GM19193 (cell line): ENCODE data around the gene ATP5PO.

Experiments used
- POLR2A ChIP-seq: IDR thresholded peaks from 4 replicates; pipeline ENCODE4 v1.6.1; 2011; ENCODE audit not compliant: insufficient read depth, insufficient read length; ENCODE audit errors: extremely low read depth

ATP5PO gene

DNA sequence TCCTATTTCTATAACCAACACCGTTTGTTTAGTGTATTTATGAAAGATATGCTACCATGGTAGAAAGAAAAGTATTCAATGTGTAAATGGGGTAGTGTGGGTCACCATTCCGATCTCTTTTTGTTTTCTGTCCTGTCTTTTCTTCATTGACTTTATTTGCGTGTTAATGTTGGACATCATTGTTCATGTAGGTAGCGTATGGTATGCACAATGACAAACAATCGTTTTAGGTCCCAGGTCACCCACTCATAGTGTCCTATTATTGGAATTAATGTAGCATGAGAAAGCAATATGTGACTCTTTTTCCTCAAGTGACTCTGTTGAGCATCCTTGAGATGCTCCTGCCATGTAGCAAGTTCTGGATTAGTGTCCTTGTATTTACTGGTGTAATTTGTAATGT, 25.4 kb downstream of the ATP5PO start:
- no peak for TF ChIP-seq POLR2A

DNA sequence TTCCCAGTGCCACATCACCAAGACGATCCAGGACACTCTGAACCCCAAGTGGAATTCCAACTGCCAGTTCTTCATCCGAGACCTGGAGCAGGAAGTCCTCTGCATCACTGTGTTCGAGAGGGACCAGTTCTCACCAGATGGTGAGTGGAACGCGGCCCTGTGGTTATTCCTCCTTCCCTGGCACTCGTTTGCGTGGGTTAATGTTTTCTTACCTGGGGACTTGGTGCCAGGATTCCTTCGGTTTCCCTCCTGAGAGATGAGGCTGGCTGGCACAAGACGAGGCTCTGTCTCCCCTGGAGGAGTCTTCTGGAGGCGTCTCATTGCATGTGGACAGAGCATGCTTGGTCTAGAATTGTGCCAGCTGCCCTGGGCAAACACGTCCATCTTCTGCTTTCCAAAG, 29.3 kb downstream of the ATP5PO start:
- no peak for TF ChIP-seq POLR2A

DNA sequence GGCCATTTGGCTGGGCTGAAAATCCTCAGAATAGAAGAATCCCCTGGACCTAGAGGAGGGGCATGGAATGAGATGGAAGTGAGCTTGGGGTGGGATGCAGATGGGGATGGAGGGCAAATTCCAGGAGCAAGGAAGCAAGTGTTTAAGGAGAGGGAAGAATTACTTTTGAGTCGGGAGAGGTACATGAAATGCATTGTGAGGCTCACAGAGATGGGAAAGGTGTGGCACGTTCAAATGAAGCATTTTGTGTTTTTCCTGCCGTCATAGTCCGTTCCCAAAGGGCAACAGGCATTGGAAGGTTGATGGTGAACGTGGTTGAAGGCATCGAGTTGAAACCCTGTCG, 30.5 kb downstream of the ATP5PO start:
- no peak for TF ChIP-seq POLR2A

DNA sequence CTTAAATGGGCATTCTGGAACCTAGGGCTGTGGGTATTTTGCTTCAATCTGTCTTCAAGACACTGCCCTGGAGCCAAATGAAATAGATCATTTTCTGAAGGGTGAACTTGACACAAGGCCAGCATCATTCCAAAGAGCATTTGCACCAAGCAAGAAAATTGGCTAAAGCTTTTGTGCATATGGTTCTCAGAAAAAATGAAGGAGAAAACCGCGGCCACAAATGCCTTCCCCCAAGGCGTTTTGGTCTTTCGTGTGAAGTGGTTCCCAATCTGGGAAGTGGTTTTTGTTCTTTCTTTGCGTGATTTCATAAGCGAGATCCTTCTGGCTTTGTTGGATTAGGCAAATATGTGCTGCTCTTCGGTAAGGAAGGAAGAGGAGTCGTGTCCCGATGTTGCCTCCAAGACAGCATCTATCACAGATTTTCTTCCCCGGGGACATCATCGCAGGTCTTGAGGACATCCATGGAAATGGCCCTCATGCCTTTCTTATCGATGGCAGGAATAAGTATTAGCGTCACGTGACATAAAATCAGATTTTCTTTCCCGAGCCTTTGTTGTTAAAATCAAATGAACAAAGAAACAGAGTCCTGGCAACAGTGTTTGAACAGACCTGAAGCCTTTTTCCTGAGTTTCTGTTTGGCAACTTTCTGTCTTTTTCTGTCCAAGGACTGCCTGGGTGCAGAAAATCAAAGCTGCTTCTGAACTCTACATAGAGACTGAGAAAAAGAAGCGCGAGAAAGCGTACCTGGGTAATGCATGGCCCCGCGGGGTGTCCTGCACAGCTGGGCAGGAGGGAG, 31.0 kb downstream of the ATP5PO start:
- no peak for TF ChIP-seq POLR2A

DNA sequence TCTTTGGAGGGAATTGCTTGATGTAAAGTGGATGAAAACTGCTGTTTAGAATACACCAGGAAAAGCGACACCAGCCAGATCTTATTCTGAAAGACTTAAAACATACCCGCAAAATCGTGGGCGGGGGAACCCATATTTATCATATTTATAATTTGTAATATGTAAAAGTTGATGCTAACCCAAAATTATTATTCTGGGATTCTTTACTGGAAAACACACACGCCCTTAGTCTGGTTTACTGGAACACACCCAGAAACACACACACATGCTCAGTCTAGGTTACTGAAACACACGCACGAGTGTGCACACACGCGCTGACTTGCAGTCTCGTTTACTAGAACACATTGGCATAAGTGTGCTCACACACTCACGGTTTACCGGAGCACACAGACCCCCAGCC, 32.5 kb downstream of the ATP5PO start:
- TF ChIP-seq POLR2A, result no peak

DNA sequence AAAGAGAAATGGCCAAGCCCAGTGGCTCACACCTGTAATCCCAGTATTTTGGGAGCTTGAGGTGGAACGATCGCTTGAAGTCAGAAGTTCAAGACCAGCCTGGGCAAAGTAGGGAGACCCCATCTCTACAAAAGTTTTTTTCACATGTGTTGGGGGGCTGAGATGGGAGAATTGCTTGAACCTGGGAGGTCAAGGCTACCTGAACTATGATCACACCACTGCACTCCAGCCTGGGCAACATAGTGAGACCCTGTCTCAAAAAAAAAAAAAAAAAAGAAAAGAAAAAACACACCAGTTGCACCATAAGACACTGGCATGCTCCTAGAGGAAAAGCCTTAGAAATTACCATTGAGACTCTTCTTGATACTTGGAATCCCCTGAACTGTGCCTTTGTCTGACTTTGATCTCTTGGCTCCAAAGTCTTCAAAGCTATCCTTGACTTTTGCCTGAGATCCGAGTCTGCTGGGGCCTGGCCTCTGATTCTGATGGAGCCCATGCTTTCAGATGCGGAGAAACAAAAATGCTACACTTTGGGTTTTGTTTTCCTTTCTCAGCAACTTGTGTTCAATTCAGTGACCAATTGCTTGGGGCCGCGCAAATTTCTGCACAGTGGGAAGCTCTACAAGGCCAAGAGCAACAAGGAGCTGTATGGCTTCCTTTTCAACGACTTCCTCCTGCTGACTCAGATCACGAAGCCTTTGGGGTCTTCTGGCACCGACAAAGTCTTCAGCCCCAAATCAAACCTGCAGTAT, 33.7 kb downstream of the ATP5PO start:
- no peak for TF ChIP-seq POLR2A

DNA sequence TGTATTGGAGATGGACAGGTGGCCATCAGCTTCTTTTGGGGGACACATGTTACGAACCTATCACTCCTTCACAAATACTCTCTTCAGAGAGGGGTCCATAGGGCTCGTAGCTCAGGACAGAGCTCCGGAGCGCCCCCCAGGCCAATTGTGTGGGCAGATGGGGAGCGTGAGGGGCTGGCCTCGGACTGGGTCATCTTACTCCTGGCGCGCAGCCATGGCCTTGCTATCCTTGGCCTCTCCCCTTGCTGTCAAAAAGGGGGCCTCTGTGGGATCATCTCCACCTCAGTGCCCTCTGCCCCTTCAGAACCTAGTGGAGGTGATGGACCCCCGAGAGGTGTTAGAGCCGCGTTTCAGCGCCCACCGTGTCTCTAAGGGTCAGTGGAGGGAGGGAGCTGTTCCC, 35.0 kb downstream of the ATP5PO start:
- TF ChIP-seq POLR2A, result no peak

DNA sequence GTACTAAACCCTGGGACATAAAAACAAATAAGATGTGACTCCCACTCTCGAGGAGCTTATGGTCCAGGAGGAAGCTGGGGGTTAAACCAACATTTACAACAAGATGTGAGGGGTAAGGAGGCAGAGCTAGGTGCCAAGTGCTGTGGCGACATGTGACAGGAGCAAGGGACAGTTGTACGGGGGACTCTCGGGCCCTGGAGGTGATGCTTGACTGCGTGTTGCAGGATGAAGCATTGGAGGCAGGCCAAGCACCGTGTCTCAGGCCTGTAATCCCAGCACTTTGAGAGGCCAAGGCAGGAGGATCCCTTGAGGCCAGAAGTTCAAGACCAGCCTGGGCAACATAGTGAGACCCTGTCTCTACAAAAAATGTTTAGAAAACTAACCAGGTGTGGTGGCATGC, 36.8 kb downstream of the ATP5PO start:
- TF ChIP-seq POLR2A, result no peak

DNA sequence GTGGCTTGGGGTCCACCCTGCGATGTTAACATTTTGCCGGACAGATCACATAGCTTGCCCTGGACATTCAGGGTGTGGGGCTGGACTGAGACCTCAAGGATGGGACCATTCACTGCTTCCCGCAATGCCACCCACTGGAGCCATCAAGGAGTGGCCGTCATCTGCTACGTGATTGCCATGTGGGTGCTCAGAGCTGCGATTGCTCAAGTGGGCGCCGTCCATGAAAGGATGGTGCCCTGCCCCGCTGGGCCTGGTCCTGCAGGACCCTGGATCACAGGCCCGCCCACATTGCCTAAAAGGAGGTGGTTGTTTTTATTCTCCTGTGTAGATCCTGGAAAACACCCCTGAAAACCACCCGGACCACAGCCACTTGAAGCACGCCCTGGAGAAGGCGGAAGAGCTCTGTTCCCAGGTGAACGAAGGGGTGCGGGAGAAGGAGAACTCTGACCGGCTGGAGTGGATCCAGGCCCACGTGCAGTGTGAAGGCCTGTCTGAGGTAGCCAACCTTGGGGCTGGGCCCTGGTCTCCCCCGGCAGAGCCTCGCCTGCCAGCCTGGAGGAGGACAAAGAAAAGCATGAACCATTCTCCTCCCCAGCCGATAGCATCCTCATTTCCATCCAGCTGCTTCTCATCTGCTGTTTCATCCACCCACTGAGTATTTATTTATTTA, 40.4 kb downstream of the ATP5PO start:
- TF ChIP-seq POLR2A, result no peak

DNA sequence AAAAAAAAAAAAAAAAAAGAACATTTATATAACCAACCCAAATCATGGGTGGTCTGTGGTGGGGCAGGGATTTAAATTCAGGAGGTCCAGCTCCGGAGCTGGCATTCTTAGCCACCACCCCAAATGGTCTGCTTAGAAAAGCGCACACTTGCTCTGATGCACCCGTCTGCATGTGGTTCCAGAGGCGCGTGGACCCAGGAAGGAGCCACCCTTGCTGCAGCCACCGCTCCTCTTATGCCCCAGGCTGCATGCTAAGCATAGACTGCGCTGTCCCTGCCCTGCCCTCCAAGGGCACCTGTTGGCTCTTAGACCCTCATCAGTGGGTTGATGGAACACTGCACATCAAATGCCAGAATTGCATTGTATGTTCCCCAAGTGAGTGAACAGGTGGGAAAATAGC, 41.4 kb downstream of the ATP5PO start:
- TF ChIP-seq POLR2A, result no peak

DNA sequence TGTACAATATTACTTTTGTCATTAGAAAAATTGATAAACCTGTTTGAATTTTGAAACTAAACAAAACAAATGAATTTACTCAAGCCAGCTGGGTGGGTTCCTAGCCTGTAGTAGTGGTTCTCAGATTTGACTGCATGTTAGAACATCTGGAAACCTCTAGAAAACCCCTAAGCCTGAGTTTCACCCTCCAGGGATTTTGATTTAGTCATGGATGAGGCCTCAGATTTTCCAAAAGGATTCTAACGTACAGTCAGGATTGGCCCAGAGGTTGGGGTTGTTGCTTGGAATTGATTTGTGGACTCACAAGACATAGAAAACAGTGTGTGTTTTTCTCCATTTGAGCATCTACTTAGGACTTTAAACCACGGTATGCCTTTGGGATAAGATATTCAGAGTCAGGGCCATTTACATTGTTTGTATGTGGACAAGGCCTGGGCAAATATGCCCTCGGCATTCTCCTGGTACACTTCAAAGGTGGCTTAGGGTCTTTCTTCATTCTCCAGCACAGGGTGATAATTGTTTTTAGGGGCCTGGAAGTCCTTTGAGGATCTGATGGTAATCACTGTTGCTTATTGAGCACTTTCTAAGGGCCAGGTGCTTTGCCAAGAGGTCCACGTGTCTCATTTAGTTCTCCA, 42.6 kb downstream of the ATP5PO start:
- no peak for TF ChIP-seq POLR2A

DNA sequence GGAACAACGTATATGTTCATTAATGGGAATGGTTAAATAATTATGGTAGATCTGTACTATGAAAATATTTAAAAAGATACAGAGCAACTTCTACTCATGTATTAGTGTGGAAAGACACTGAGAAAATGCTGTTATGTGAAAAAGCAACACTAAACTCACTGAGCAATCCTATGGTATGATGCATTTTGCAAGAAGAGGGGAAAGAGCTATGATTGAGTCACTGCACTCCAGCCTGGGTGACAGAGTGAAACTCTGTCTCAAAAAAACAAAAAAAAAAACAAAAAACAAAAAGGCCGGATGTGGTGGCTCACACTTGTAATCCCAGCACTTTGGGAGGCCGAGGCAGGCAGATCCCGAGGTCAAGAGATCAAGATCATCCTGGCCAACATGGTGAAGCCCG, 44.4 kb downstream of the ATP5PO start:
- TF ChIP-seq POLR2A, result no peak

DNA sequence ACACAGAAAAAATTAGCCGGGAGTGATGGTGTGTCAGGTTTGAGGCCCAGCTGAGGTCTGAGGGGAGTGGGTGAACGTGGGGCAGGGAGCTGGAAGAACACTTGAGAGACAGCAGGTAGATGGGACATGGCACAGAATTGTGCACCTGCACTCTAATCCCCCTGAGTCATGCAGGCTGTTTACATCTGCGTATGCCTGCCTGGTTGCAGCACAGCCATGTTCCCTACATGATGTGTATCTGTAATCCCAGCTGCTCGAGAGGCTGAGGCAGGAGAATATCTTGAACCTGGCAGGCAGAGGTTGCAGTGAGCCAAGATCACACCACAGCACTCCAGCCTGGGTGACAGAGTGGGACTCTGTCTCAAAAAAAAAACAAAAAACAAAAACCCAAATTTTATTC, 44.8 kb downstream of the ATP5PO start:
- TF ChIP-seq POLR2A, result no peak

DNA sequence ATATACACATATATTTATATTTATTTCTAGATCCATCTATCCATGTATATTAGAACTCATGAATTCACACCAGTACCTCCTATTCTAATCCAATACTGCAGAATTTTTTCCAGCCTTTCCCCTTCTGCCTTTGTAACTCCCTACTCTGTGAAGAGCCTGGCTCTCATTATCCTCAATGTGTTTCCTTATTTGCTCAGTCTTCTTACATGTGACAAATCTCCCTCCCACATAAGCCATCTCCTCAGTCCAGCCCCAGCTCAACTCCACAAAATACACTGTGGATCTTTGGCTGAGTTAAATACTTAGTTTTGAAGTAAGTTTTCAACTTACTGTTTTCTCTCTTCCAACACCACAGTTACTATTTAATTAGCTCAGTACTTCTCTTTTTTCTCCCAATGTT, 45.7 kb downstream of the ATP5PO start:
- no peak for TF ChIP-seq POLR2A

DNA sequence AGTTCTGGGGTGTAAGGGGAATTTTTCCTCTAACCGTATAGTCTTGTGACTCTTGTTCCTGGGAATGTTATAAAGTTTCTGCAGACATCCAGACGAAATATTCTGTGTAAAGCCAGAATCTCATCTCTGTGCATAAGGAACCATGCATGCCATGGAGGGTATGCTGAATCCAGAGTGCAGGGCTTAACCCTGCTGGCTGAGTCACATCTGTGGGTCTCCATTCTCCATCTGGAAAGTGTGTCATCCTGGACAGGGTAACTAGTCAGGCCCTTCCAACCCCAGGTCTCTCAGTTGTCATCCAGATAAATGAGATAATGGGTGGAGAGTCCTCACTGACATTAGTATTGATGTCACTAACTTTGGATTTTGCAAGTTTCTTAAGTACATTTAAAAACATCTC, 48.8 kb downstream of the ATP5PO start:
- TF ChIP-seq POLR2A, result no peak
